RKO (cell line): ENCODE results near the gene NXPE4.
"Not testable (repeated sequence)": the region's sequence is repeated elsewhere in the genome, so short reads cannot be mapped to it uniquely, and the experiment has no call there.

Experiments used
- DNase-seq: peaks from one replicate; pipeline ENCODE4 v3.0.0-alpha.2; 2016; ENCODE audit warnings: low spot score

The NXPE4 gene

DNA sequence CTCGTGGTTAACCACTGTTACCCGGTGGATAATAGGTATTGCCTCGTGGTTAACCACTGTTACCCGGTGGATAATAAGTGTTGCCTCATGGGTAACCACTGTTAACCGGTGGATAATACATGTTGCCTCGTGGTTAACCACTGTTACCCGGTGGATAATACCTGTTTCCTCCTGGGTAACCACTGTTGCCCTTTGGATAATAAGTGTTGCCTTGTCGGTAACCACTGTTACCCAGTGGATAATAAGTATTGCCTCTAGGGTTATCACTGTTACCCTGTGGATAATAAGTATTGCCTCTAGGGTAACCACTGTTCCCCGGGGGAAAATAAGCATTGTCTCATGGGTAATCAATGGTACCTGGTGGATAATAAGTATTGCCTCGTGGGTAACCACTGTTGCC, 15.0 kb upstream of the NXPE4 start:
- no peak for DNase-seq

DNA sequence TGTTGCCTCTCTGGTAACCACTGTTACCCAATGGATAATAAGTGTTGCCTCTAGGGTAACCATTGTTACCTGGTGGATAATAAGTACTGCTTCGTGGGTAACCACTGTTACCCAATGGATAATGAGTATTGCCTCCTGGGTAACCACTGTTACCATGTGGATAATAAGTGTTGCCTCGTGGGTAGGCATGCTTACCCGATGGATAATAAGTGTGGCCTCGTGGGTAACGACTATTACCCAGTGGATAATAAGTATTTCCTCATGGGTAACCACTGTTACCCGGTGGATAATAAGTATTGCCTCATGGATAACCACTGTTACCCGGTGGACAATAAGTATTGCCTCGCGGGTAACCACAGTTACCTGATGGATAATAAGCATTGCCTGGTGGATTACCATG, 13.8 kb upstream of the NXPE4 start:
- no peak for DNase-seq

GRCh38 chr11:114608605-114609004, 13.0 kb upstream of the NXPE4 start:
- DNase-seq = not testable (repeated sequence)

DNA sequence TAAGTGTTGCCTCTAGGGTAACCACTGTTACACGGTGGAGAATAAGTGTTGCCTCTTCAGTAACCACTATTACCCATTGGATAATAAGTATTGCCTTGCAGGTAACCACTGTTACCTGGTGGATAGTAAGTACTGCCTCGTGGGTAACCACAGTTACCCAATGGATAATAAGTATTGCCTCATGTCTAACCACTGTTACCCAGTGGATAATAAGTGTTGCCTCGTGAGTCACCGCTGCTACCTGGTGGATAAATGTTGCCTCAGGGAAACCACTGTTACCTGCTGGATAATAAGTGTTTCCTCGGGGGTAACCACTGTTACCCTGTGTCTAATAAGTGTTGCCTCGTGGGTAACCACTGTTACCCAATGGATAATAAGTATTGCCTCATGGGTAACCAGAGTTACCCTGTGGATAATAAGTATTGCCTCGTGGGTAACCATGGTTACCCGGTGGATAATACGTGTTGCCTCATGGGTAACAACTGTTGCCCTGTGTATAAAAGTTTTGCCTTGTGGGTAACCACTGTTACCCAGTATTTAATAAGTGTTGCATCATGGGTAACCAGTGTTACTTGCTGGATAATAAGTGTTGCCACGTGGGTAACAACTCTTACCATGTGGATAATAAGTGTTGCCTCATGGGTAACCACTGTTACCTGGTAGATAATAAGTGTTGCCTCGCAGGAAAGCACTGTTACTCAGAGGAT, 12.3 kb upstream of the NXPE4 start:
- no peak for DNase-seq

- DNase-seq = not testable (repeated sequence)
These were observed 11.2 kb upstream of the NXPE4 start for GRCh38 chr11:114606802-114607075.

DNA sequence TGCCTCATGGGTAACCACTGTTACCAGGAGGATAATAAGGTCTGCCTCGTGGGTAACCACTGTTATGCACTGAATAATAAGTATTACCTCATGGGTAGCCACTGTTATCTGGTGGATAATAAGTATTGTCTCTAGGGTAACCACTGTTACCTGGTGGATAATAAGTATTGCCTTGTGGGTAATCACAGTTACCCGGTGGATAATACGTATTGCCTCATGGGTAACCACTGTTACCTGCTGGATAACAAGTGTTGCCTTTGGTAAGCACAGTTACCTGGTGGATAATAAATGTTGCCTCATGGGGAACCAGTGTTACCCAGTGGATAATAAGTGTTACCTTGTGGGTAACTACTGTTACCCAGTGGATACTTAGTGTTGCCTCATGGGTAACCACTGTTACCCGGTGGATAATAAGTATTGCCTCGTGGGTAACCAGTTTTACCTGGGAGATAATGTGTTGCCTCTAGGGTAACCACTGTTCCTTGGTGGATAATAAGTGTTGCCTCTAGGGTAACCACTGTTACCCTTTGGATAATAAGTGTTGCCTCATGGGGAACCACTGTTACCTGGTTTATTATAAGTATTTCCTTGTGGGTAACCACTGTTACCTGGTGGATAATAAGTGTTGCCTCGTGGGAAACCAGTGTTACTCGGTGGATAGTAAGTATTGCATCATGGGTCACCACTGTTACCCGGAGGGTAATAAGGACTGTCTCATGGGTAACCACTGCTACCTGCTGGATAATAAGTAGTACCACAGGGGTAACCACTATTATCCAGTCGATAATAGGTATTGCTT, 10.6 kb upstream of the NXPE4 start:
- no peak for DNase-seq

GRCh38 chr11:114605370-114605769, 9.8 kb upstream of the NXPE4 start:
- no peak for DNase-seq

DNA sequence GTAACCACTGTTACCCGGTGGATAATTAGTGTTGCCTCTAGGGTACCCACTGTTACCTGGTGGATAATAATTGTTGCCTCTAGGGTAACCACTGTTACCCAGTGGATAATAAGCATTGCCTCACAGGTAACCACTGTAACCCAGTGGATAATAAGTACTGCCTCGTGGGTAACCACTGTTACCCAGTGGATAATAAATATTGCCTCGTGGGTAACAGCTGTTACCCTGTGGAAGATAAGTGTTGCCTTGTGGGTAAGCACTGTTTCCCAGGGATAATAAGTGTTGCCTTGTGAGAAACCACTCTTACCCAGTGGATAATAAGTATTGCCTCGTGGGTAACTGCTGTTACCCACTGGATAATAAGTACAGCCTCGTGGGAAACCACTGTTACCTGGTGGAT, 9.3 kb upstream of the NXPE4 start:
- no peak for DNase-seq

- DNase-seq = no peak
These were observed 8.7 kb upstream of the NXPE4 start for GRCh38 chr11:114604179-114604813.

GRCh38 chr11:114603151-114603550, 7.6 kb upstream of the NXPE4 start:
- DNase-seq = not testable (repeated sequence)

GRCh38 chr11:114598461-114598860, 2.9 kb upstream of the NXPE4 start:
- DNase-seq = no peak

DNA sequence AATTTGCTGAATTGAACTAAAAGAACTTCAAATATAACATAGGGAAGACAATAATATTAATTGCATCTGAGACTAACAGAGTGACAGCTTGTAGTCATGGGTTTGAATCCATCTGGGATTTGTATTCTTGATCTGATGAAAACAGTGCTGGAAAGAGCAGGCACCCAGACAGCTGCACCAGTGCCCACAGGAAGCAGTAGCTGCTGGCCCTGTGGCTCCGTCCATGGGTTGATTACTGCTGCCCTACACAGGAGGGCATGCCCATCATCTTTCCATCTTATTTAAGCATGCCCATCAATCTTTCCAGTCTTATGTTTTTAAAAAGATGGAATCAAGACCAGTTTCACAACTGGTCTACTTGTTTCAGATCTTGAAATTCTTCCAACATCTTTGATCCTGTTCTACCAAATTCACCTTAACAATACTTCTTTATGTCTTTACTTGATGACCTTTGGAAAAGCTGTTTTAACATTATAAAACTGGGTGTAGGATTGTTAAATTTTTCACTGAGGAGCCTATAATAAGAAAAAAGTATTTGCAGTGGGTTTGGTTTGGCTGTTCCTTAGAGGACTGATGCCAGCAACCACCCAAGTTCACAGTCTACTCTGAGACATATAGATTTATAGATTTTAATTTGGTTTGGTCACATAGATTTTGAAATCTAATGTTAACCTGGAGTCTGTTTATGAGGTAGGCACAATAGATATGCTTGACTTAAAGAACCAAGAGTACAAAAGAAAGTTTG, 761 bp upstream of the NXPE4 start:
- no peak for DNase-seq

DNA sequence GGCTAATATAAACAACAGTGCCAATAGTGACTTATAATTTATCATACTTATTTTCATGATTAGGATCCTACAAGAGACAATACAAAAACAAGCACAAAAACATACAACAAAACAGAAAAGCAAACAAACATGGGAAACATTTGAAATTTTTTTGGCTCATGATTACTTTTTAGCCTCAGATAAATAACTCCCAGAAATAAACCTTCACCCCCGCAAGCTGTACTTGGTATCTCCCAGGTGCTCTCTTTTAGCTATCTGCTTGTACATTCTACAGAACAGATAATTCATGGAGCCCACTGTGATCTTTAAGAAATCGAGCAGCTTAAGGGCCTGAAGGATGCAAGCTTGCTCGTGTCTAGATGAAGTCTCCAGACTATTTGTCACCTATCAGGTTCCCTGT, 883 bp downstream of the NXPE4 start:
- no peak for DNase-seq

DNA sequence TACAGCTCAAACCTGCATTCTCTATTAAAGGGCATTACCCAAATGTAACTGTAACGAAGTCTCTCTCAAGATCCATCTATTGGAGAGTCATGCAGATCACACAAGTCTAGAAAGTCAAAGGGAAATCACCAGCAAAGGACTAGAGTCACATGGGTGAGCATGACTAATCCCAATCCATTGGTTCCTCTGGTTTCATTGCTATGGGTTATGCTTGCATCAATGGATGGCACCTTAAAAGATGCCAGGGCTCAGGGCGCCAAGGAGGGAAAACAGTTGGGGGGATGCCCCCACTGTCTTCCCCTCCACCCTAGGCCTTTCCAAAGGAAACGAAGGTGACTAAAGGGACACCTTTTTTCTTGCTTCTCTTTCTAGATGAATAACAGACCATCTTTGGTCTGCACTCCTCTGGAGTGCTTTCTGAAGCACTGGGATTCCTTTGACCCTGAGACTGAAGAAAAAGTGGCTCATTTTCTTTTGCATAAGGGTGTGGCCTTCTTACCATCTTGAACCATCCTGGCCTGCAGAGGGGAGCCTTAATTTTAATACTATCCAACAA, 8.1 kb downstream of the NXPE4 start:
- DNase-seq = no peak

- no peak for DNase-seq
These were observed 8.8 kb downstream of the NXPE4 start for GRCh38 chr11:114586797-114587196.

GRCh38 chr11:114571712-114572111, 23.9 kb downstream of the NXPE4 start:
- DNase-seq = no peak

- no peak for DNase-seq
These were observed 25.8 kb downstream of the NXPE4 start for GRCh38 chr11:114569801-114570200.

- no peak for DNase-seq
These were observed 29.3 kb downstream of the NXPE4 start for GRCh38 chr11:114566276-114566675.

DNA sequence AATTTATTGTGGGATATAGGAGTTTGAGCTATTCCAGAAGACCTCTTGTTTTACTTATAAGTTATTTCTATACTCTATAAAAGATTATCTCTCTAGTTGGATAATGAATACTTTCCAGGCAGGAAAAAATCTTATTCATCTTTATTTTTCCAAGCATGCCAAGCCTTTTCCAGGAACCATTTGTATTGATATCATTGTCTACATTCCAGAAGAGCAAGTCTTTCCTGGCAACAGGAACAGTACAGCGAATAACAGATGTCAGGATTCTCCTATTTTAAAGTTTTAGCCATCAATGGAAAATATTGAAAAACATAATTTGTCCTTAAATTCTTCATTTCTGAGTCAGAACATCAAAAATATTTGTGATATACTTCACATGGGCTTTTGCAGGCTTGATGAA, 30.8 kb downstream of the NXPE4 start:
- no peak for DNase-seq

GRCh38 chr11:114563077-114563476, 32.5 kb downstream of the NXPE4 start:
- peak; percentile 2 for DNase-seq

- DNase-seq = no peak
These were observed 33.2 kb downstream of the NXPE4 start for GRCh38 chr11:114562166-114562916.
